Measurements from ENCODE around the gene HOXD10. TPM values are rescaled to one million over a fixed set of nuclear protein-coding genes. Genes with fewer than 3 reads are reported as not detected.

Gene HOXD10
- total RNA-seq, 1 donor from 2014 or later, result 0.52 TPM

- Histone ChIP-seq H3K27me3 (ENCODE audit: control insufficient read depth in 3 of 3, insufficient read depth in 3 of 3, low read length in 3 of 3) (peaks cover 93 to 97% (median 94%) of the 10 kb centered on the region in 3 donors), H3K36me3 (ENCODE audit: control insufficient read depth in 3 of 3, insufficient read depth in 3 of 3, low read length in 3 of 3) (no peaks in the 10 kb centered on the region), H3K4me1 (ENCODE audit: control insufficient read depth in 3 of 3, insufficient read depth in 3 of 3, low read length in 3 of 3) (peaks cover 24 to 43% (median 30%) of the 10 kb centered on the region in 3 donors), H3K4me3 (ENCODE audit: low read length in 3 of 3) (no peak overlapping the region), H3K9ac (ENCODE audit: low read depth in 1 of 3, low read length in 3 of 3) (no peak overlapping the region), H3K9me3 (ENCODE audit: control insufficient read depth in 3 of 3, low read length in 3 of 3) (no peaks in the 10 kb centered on the region), H3K27ac (ENCODE audit: low read depth, low read length) (no peak overlapping the region)
These were observed 33.5 kb upstream of the HOXD10 start for GRCh38 chr2:176082824-176083751.

- Histone ChIP-seq H3K36me3 (ENCODE audit: control insufficient read depth in 3 of 3, insufficient read depth in 3 of 3, low read length in 3 of 3) (no peaks in the 10 kb centered on the region), H3K9me3 (ENCODE audit: control insufficient read depth in 3 of 3, low read length in 3 of 3) (no peaks in the 10 kb centered on the region), H3K4me1 (ENCODE audit: control insufficient read depth in 3 of 3, insufficient read depth in 3 of 3, low read length in 3 of 3) (peaks cover 30 to 48% (median 35%) of the 10 kb centered on the region in 3 donors), H3K27ac (ENCODE audit: low read depth, low read length) (no peak within 1 kb of the TSS), H3K27me3 (ENCODE audit: control insufficient read depth in 3 of 3, insufficient read depth in 3 of 3, low read length in 3 of 3) (peaks cover 93 to 97% (median 94%) of the 10 kb centered on the region in 3 donors), H3K9ac (ENCODE audit: low read depth in 1 of 3, low read length in 3 of 3) (no peak within 1 kb of the TSS), H3K4me3 (ENCODE audit: low read length in 3 of 3) (no peak within 1 kb of the TSS)
These were observed 32.7 kb upstream of the HOXD10 start, which contains the start of gene EVX2 for GRCh38 chr2:176083796-176084261. Gene EVX2, minus strand, starts transcription at chr2:176083962. Its CDS starts 186 bp downstream, at chr2:176083776.

GRCh38 chr2:176084611-176085119 is 31.9 kb upstream of the HOXD10 start:
- Histone ChIP-seq H3K4me3 (ENCODE audit: low read length in 3 of 3) (no peak overlapping the region), H3K36me3 (ENCODE audit: control insufficient read depth in 3 of 3, insufficient read depth in 3 of 3, low read length in 3 of 3) (no peaks in the 10 kb centered on the region), H3K4me1 (ENCODE audit: control insufficient read depth in 3 of 3, insufficient read depth in 3 of 3, low read length in 3 of 3) (peaks cover 24 to 41% (median 28%) of the 10 kb centered on the region in 3 donors), H3K9ac (ENCODE audit: low read depth in 1 of 3, low read length in 3 of 3) (no peak overlapping the region), H3K27me3 (ENCODE audit: control insufficient read depth in 3 of 3, insufficient read depth in 3 of 3, low read length in 3 of 3) (peaks cover 93 to 96% (median 94%) of the 10 kb centered on the region in 3 donors), H3K9me3 (ENCODE audit: control insufficient read depth in 3 of 3, low read length in 3 of 3) (no peaks in the 10 kb centered on the region), H3K27ac (ENCODE audit: low read depth, low read length) (no peak overlapping the region)

GRCh38 chr2:176085120-176085788 is 31.3 kb upstream of the HOXD10 start:
- Histone ChIP-seq H3K9ac (ENCODE audit: low read depth in 1 of 3, low read length in 3 of 3) (no peak overlapping the region), H3K27ac (ENCODE audit: low read depth, low read length) (no peak overlapping the region), H3K9me3 (ENCODE audit: control insufficient read depth in 3 of 3, low read length in 3 of 3) (no peaks in the 10 kb centered on the region), H3K27me3 (ENCODE audit: control insufficient read depth in 3 of 3, insufficient read depth in 3 of 3, low read length in 3 of 3) (peaks cover 96 to 99% (median 99%) of the 10 kb centered on the region in 3 donors), H3K4me1 (ENCODE audit: control insufficient read depth in 3 of 3, insufficient read depth in 3 of 3, low read length in 3 of 3) (peaks cover 24 to 40% (median 28%) of the 10 kb centered on the region in 3 donors), H3K4me3 (ENCODE audit: low read length in 3 of 3) (no peak overlapping the region), H3K36me3 (ENCODE audit: control insufficient read depth in 3 of 3, insufficient read depth in 3 of 3, low read length in 3 of 3) (no peaks in the 10 kb centered on the region)

GRCh38 chr2:176085861-176086771 is 30.5 kb upstream of the HOXD10 start:
- Histone ChIP-seq H3K36me3 (ENCODE audit: control insufficient read depth in 3 of 3, insufficient read depth in 3 of 3, low read length in 3 of 3) (no peaks in the 10 kb centered on the region), H3K4me1 (ENCODE audit: control insufficient read depth in 3 of 3, insufficient read depth in 3 of 3, low read length in 3 of 3) (peaks cover 23 to 34% (median 24%) of the 10 kb centered on the region in 3 donors), H3K4me3 (ENCODE audit: low read length in 3 of 3) (peak overlapping the region in 1 of 3 donors; percentile 53), H3K9me3 (ENCODE audit: control insufficient read depth in 3 of 3, low read length in 3 of 3) (no peaks in the 10 kb centered on the region), H3K27me3 (ENCODE audit: control insufficient read depth in 3 of 3, insufficient read depth in 3 of 3, low read length in 3 of 3) (peaks cover 96 to 100% (median 99%) of the 10 kb centered on the region in 3 donors), H3K27ac (ENCODE audit: low read depth, low read length) (no peak overlapping the region), H3K9ac (ENCODE audit: low read depth in 1 of 3, low read length in 3 of 3) (no peak overlapping the region)

GRCh38 chr2:176087330-176088047 is 29.1 kb upstream of the HOXD10 start:
- no peaks in the 10 kb centered on the region for H3K36me3 ChIP-seq (ENCODE audit: control insufficient read depth in 3 of 3, insufficient read depth in 3 of 3, low read length in 3 of 3)
- H3K4me1 ChIP-seq (ENCODE audit: control insufficient read depth in 3 of 3, insufficient read depth in 3 of 3, low read length in 3 of 3), result peaks cover 23 to 34% (median 24%) of the 10 kb centered on the region in 3 donors
- H3K27ac ChIP-seq (ENCODE audit: low read depth, low read length), result no peak overlapping the region
- H3K9me3 ChIP-seq (ENCODE audit: control insufficient read depth in 3 of 3, low read length in 3 of 3), result no peaks in the 10 kb centered on the region
- H3K27me3 ChIP-seq (ENCODE audit: control insufficient read depth in 3 of 3, insufficient read depth in 3 of 3, low read length in 3 of 3), result peaks cover 94 to 97% (median 97%) of the 10 kb centered on the region in 3 donors
- no peak overlapping the region for H3K4me3 ChIP-seq (ENCODE audit: low read length in 3 of 3)
- H3K9ac ChIP-seq (ENCODE audit: low read depth in 1 of 3, low read length in 3 of 3), result no peak overlapping the region

- Histone ChIP-seq H3K4me3 (ENCODE audit: low read length in 3 of 3) (peak overlapping the region; percentile 24 to 56 (median 51)), H3K27me3 (ENCODE audit: control insufficient read depth in 3 of 3, insufficient read depth in 3 of 3, low read length in 3 of 3) (peaks cover 93 to 95% (median 94%) of the 10 kb centered on the region in 3 donors), H3K9me3 (ENCODE audit: control insufficient read depth in 3 of 3, low read length in 3 of 3) (no peaks in the 10 kb centered on the region), H3K36me3 (ENCODE audit: control insufficient read depth in 3 of 3, insufficient read depth in 3 of 3, low read length in 3 of 3) (no peaks in the 10 kb centered on the region), H3K4me1 (ENCODE audit: control insufficient read depth in 3 of 3, insufficient read depth in 3 of 3, low read length in 3 of 3) (peaks cover 22 to 30% (median 26%) of the 10 kb centered on the region in 3 donors), H3K27ac (ENCODE audit: low read depth, low read length) (no peak overlapping the region), H3K9ac (ENCODE audit: low read depth in 1 of 3, low read length in 3 of 3) (no peak overlapping the region)
These were observed 28.3 kb upstream of the HOXD10 start for GRCh38 chr2:176088048-176088936.

All from skeletal muscle tissue (tissue), 4 donors.